AG10803 (cell line): ENCODE results near the gene CAPZB.

Source experiments
- DNase-seq: peaks from one replicate; pipeline ENCODE4 v3.0.0; 2010; ENCODE audit warnings: low read depth
- H3K4me3 ChIP-seq: 2 replicates; pipeline ENCODE4 v1.5.1; 2011; ENCODE audit warnings: mild to moderate bottlenecking, low read length, control low read depth
- CTCF ChIP-seq: conservative IDR thresholded peaks from 2 replicates; pipeline ENCODE4 v1.5.1; 2011; ENCODE audit warnings: mild to moderate bottlenecking, low read length, control low read depth, inconsistent platforms

Gene CAPZB

GRCh38 chr1:19384772-19385187 is 100.6 kb downstream of the CAPZB start:
- no peak for DNase-seq
- no peak for TF ChIP-seq CTCF
- H3K4me3 ChIP-seq, result no peak overlapping the region

GRCh38 chr1:19384113-19384512 is 101.2 kb downstream of the CAPZB start:
- no peak overlapping the region for H3K4me3 ChIP-seq
- TF ChIP-seq CTCF, result no peak
- DNase-seq, result no peak

- DNase-seq, result no peak
- no peak for TF ChIP-seq CTCF
- H3K4me3 ChIP-seq, result no peak overlapping the region
These were observed 103.1 kb downstream of the CAPZB start for GRCh38 chr1:19382222-19382621.

GRCh38 chr1:19381261-19381660 is 104.1 kb downstream of the CAPZB start:
- no peak for TF ChIP-seq CTCF
- no peak for DNase-seq
- no peak overlapping the region for H3K4me3 ChIP-seq

- H3K4me3 ChIP-seq, result no peak overlapping the region
- no peak for DNase-seq
- TF ChIP-seq CTCF, result no peak
These were observed 107.3 kb downstream of the CAPZB start for GRCh38 chr1:19377812-19378718.

GRCh38 chr1:19376428-19377372 is 108.6 kb downstream of the CAPZB start:
- H3K4me3 ChIP-seq, result no peak overlapping the region
- TF ChIP-seq CTCF, result no peak
- no peak for DNase-seq
